Sigmoid colon (tissue), 7 donors: Measurements from ENCODE around the gene SPON2. TPM values are rescaled to one million over a fixed set of nuclear protein-coding genes. Genes with fewer than 3 reads are reported as not detected.

ENCODE experiments used
- DNase-seq: peaks from one replicate; pipeline ENCODE4 v3.0.0-alpha.2; 2019
- H3K27ac ChIP-seq, 4 donors: fragments of 200-600 bp; sonication (generic); one replicate each; pipeline ENCODE4 v1.5.1; 2016 to 2019; ENCODE audit warnings: mild to moderate bottlenecking in 1 of 4
- H3K27me3 ChIP-seq, 3 donors: fragments of 200-600 bp; sonication (generic); one replicate each; pipeline ENCODE4 v1.5.1; 2019; ENCODE audit warnings: mild to moderate bottlenecking in 1 of 3
- H3K36me3 ChIP-seq, 4 donors: fragments of 200-600 bp; sonication (generic); one replicate each; pipeline ENCODE4 v1.5.1; 2016 to 2019
- H3K4me1 ChIP-seq, 4 donors: fragments of 200-600 bp; sonication (generic); one replicate each; pipeline ENCODE4 v1.5.1; 2017 to 2019
- H3K4me3 ChIP-seq, 4 donors: fragments of 200-600 bp; sonication (generic); one replicate each; pipeline ENCODE4 v1.5.1; 2017 to 2019; ENCODE audit warnings: mild to moderate bottlenecking in 2 of 4, moderate library complexity in 1 of 4
- H3K9me3 ChIP-seq, 4 donors: fragments of 200-600 bp in 3 of 4; sonication (generic) in 3 of 4; one replicate each; pipeline versions ENCODE4 v1.5.1 to v1.6.1; 2013 to 2019
- EP300 ChIP-seq, 4 donors: sonication (generic); formaldehyde crosslinking; IDR thresholded peaks; one replicate each; pipeline ENCODE4 v1.6.1; 2017; ENCODE audit warnings: antibody characterized with exemption in 4 of 4
- POLR2A ChIP-seq, 2 donors: fragments of 450-650 bp; IDR thresholded peaks; one replicate each; pipeline ENCODE4 v1.6.1; 2016; ENCODE audit warnings: antibody characterized with exemption in 2 of 2, mild to moderate bottlenecking in 2 of 2, moderate library complexity in 2 of 2
- POLR2AphosphoS5 ChIP-seq, 4 donors: sonication (generic); formaldehyde crosslinking; IDR thresholded peaks; one replicate each; pipeline ENCODE4 v1.6.1; 2017; ENCODE audit warnings: antibody characterized with exemption in 4 of 4
- WGBS, 2 donors: extraction: QIAGEN DNeasy Blood & Tissue Kit; methylation state at CpG; one replicate each; pipeline ENCODE4 v1.1.7; 2013; 5-methylcytosine and 5-hydroxymethylcytosine counted together
- intact Hi-C: fragments of 100-400 bp; cut with DNase I; formaldehyde crosslinking; loops from one replicate; pipeline ENCODE4 v1.15.1; 2023
- polyA plus RNA-seq, 3 donors: library from polyadenylated mRNA; stranded (reverse); fragments of 200-250 nt; gene quantifications; one replicate each; pipeline ENCODE4 v1.2.3, GENCODE V29; 2013
- total RNA-seq, 4 donors: library from RNA; depleted of rRNA; stranded (reverse); fragments of >200 nt; gene quantifications; one replicate each; pipeline ENCODE4 v1.1.0, GENCODE V29; 2016
- TF ChIP-seq, protein P1 (sequence below), 4 experiments: fragments of 450-650 bp in 3 of 4; fragments of 200-600 bp in 1 of 4; IDR thresholded peaks; one replicate each; pipeline ENCODE4 v1.5.1; 2016 to 2019; ENCODE audit warnings: antibody characterized with exemption in 4 of 4, mild to moderate bottlenecking in 3 of 4, moderate library complexity in 2 of 4
- donor health status: healthy with polysubstance abuse.
- donor health status: Bipolar disorder and iron deficiency.
- donor health status: healthy.

SPON2 gene
- total and polyA plus RNA-seq, 7 donors: 8.6 to 165 (median 33.6) TPM

DNA sequence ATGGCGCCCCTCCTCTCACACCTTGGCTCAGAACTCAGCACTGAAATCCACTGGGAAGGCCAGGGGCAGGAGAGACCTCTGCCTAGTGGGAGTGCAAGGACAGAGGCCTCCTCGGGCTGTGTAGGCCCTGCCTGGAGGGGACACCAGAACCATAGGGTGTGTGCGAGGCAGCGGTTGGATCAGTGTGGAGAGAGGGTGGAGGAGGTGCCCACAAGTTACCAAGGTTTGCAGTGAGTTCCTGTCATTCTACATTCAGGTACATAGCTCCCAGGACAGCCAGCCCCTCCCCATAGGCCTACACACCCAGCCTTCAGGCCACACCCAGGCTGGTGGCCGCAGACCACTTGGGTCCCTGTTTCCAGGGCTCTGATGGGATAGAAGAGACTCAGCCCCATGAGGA lies 19.2 kb upstream of the SPON2 start:
- 29 to 74% methylated on average over 5 of the region's 5 CpGs for WGBS, 2 donors
- DNase-seq: peak; percentile 64
- peak overlapping the region; percentile 81 to 96 (median 87) for H3K27ac ChIP-seq
- no peak overlapping the region for H3K4me3 ChIP-seq
- no peak for TF ChIP-seq POLR2AphosphoS5 (IDR thresholded peaks at IDR 0.05)
- TF ChIP-seq, protein P1, sequence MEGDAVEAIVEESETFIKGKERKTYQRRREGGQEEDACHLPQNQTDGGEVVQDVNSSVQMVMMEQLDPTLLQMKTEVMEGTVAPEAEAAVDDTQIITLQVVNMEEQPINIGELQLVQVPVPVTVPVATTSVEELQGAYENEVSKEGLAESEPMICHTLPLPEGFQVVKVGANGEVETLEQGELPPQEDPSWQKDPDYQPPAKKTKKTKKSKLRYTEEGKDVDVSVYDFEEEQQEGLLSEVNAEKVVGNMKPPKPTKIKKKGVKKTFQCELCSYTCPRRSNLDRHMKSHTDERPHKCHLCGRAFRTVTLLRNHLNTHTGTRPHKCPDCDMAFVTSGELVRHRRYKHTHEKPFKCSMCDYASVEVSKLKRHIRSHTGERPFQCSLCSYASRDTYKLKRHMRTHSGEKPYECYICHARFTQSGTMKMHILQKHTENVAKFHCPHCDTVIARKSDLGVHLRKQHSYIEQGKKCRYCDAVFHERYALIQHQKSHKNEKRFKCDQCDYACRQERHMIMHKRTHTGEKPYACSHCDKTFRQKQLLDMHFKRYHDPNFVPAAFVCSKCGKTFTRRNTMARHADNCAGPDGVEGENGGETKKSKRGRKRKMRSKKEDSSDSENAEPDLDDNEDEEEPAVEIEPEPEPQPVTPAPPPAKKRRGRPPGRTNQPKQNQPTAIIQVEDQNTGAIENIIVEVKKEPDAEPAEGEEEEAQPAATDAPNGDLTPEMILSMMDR (IDR thresholded peaks at IDR 0.05): no peak
- no peak for TF ChIP-seq POLR2A (IDR thresholded peaks at IDR 0.05)
- TF ChIP-seq EP300 (IDR thresholded peaks at IDR 0.05): no peak
- intact Hi-C loops: no loop called here
- H3K4me1 ChIP-seq: peaks cover 0 to 66% (median 44%) of the 10 kb centered on the region in 4 donors
- no peaks in the 10 kb centered on the region for H3K27me3 ChIP-seq
- no peaks in the 10 kb centered on the region for H3K9me3 ChIP-seq
- H3K36me3 ChIP-seq: no peaks in the 10 kb centered on the region

DNA sequence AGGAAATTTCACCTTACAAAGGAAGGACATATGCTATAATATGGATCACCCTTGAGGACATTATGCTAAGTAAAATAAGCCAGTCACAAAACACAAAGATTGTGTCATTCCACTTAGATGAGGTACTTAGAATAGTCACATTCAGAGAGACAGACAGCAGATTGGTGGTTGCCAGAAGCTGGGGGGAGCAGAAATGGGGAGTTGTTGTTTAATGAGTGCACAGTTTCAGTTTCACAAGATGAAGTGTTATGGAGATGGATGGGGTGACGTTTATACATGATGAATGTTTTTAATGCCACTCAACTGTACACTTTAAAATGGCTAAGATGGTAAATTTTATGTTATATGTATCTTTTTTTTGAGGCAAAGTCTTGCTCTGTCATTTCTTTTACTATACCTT lies 14.8 kb upstream of the SPON2 start:
- intact Hi-C loops: no loop called here
- Histone ChIP-seq H3K4me1 (peaks cover 0 to 33% (median 12%) of the 10 kb centered on the region in 4 donors), H3K27ac (peak overlapping the region in 2 of 4 donors; percentile 24 to 30), H3K36me3 (no peaks in the 10 kb centered on the region), H3K4me3 (no peak overlapping the region), H3K9me3 (no peaks in the 10 kb centered on the region), H3K27me3 (no peaks in the 10 kb centered on the region)
- DNase-seq: no peak
- TF ChIP-seq POLR2A (IDR thresholded peaks at IDR 0.05): no peak
- no peak for TF ChIP-seq EP300 (IDR thresholded peaks at IDR 0.05)
- 14 to 22% methylated on average over 1 of the region's 1 CpG for WGBS, 2 donors

DNA sequence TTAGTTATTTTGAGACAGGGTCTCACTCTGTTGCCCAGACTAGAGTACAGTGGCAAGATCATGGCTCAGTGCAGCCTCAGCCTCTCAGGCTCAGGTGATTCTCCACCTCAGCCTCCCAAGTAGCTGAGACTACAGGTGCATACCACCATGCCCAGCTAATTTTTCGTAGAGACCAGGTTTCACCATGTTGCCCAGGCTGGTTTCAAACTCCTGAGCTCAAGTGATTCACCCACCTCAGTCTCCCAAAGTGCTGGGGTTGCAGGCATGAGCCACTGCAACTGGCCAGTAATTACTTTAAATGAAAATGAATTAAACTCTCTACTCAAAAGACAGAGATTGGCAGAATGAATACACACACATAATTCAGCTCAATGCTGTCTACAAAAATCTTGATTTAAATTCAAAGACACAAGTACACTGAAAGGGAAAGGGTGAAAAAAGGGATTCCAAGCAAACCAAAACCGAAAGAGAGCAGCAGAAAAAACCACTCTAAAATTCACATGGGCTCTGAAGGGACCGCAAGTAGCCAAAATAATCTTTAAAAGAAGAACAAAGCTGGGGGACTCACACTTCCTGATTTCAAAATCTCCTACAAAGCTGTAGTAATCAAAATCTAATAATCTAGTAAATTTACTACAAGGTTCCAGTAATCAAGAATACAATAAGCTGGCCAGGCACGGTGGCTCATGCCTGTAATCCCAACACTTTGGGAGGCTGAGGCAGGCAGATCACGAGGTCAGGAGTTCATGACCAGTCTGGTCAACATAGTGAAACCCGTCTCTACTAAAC lies 11.8 kb upstream of the SPON2 start:
- intact Hi-C loops: no loop called here
- Histone ChIP-seq H3K4me1 (peaks cover 0 to 22% (median 0%) of the 10 kb centered on the region in 4 donors), H3K27ac (peak overlapping the region; percentile 25 to 47 (median 40)), H3K36me3 (no peaks in the 10 kb centered on the region), H3K27me3 (no peaks in the 10 kb centered on the region), H3K9me3 (no peaks in the 10 kb centered on the region), H3K4me3 (no peak overlapping the region)
- TF ChIP-seq, protein P1 (IDR thresholded peaks at IDR 0.05): no peak
- no peak for TF ChIP-seq POLR2A (IDR thresholded peaks at IDR 0.05)
- no peak for TF ChIP-seq EP300 (IDR thresholded peaks at IDR 0.05)
- no peak for TF ChIP-seq POLR2AphosphoS5 (IDR thresholded peaks at IDR 0.05)
- 53 to 75% methylated on average over 6 of the region's 6 CpGs for WGBS, 2 donors
- no peak for DNase-seq

DNA sequence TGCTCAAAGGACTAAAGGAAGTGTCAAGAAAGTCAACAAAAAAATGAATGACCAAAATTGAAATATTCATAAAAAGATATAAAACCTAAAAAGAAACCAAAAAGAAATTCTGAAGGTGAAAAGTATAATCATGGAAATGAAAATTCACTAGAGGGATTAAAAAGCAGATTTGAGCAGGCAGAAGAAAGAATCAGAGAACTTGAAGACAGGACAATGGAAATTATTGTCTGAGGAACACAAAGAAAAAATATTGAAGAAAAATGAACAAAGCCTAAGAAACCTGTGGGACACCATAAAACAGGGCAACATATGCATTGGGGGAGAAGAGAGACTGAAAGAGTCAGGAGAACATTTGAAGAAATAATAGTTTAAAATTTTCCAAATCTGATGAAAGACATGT lies 9.9 kb upstream of the SPON2 start:
- TF ChIP-seq POLR2AphosphoS5 (IDR thresholded peaks at IDR 0.05) (no peak), EP300 (IDR thresholded peaks at IDR 0.05) (no peak), POLR2A (IDR thresholded peaks at IDR 0.05) (no peak)
- TF ChIP-seq, protein P1 (IDR thresholded peaks at IDR 0.05): no peak
- peaks cover 0 to 12% (median 3%) of the 10 kb centered on the region in 4 donors for H3K4me1 ChIP-seq
- H3K36me3 ChIP-seq: no peaks in the 10 kb centered on the region
- intact Hi-C loops: no loop called here
- DNase-seq: no peak
- H3K4me3 ChIP-seq: no peak overlapping the region
- no peak overlapping the region for H3K27ac ChIP-seq
- H3K27me3 ChIP-seq: no peaks in the 10 kb centered on the region
- no peaks in the 10 kb centered on the region for H3K9me3 ChIP-seq

DNA sequence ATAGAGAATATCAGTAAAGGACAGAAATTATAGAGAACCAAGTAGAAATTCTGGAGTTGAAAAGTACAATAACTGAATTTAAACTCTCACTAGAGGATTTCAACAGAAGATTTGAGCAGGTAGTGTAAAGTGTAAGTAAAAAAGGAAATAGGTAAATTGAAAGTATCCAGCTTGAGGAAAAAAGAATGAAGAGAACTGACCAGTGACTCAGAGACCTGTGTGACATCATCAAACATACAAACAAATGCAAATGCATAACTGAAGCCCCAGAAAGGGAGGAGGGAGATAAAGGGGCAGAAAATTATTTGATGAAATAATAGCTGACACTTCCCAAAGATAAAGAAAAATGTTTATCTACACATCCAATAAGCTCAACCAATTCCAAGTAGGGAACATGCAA lies 8.3 kb upstream of the SPON2 start:
- intact Hi-C loops: no loop called here
- H3K36me3 ChIP-seq: no peaks in the 10 kb centered on the region

More for the DNA sequence above, 8.3 kb upstream of the SPON2 start:
- no peaks in the 10 kb centered on the region for H3K27me3 ChIP-seq
- TF ChIP-seq EP300 (IDR thresholded peaks at IDR 0.05) (no peak), POLR2AphosphoS5 (IDR thresholded peaks at IDR 0.05) (no peak), POLR2A (IDR thresholded peaks at IDR 0.05) (no peak)
- TF ChIP-seq, protein P1 (IDR thresholded peaks at IDR 0.05): no peak
- no peak overlapping the region for H3K4me3 ChIP-seq
- H3K4me1 ChIP-seq: peaks cover 0 to 12% (median 6%) of the 10 kb centered on the region in 4 donors
- H3K27ac ChIP-seq: no peak overlapping the region
- no peak for DNase-seq
- H3K9me3 ChIP-seq: no peaks in the 10 kb centered on the region
